AG04449 (cell line): ENCODE data around the gene ARF6.

Experiments
- CTCF ChIA-PET: fragments of 350-600 bp; formaldehyde crosslinking; extraction: SDS; loops from one replicate; lab custom pipeline; 2021; ENCODE audit warnings: antibody characterized with exemption; lab: Yijun Ruan, JAX
- POLR2A ChIA-PET: fragments of 400-600, 350-600 bp; formaldehyde crosslinking; extraction: SDS; loops from one replicate; lab custom pipeline; 2020; ENCODE audit warnings: antibody characterized with exemption, inconsistent platforms; lab: Yijun Ruan, JAX
- DNase-seq: peaks from one replicate; pipeline ENCODE4 v3.0.0-alpha.2; 2010; ENCODE audit warnings: low read depth, low spot score
- H3K4me3 ChIP-seq: 2 replicates; pipeline ENCODE4 v1.5.1; 2011; ENCODE audit warnings: low read depth, mild to moderate bottlenecking, control low read depth, low read length
- TF ChIP-seq, protein P1 (sequence below): IDR thresholded peaks from one replicate; pipeline ENCODE4 v1.5.1; 2011; ENCODE audit warnings: mild to moderate bottlenecking, moderate library complexity, low read length, control low read depth, inconsistent platforms; ENCODE audit not compliant: insufficient read depth; ENCODE audit errors: missing control alignments

The ARF6 gene

DNA sequence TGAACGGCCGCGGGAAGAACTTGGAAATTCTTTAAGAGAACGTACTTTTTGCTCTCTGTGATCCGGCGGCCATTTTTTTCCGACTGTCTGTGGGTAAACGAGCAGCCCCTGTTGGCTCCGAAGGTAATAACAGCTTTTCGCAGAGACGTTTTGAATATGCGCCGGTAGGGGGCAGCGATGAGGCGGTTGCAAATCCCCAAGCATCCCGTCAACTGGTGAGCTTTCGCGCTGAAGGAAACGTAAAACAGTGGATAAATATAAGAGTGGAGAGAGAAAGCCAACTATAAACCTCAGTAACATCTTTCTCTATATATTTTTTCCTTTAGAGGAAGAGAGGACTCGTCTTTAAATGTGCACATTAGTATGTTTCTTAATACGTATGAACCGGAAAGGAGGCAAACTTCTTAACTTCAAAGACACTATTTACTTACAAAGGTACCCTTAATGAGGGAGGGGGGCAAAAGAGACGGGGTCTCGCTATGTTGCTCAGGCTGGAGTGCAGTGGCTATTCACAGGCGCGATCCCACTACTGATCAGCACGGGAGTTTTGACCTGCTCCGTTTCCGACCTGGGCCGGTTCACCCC is 30.7 kb upstream of the ARF6 start:
- CTCF ChIA-PET: interaction anchor here (0.6 to 15.7 kb wide), 69 partner anchors 9 to 666 kb away, joined by 3 to 368 read pairs (median 5); partner anchors contain the start of genes ARF6, DMAC2L, L2HGDH and MGAT2
- TF ChIP-seq, protein P1, sequence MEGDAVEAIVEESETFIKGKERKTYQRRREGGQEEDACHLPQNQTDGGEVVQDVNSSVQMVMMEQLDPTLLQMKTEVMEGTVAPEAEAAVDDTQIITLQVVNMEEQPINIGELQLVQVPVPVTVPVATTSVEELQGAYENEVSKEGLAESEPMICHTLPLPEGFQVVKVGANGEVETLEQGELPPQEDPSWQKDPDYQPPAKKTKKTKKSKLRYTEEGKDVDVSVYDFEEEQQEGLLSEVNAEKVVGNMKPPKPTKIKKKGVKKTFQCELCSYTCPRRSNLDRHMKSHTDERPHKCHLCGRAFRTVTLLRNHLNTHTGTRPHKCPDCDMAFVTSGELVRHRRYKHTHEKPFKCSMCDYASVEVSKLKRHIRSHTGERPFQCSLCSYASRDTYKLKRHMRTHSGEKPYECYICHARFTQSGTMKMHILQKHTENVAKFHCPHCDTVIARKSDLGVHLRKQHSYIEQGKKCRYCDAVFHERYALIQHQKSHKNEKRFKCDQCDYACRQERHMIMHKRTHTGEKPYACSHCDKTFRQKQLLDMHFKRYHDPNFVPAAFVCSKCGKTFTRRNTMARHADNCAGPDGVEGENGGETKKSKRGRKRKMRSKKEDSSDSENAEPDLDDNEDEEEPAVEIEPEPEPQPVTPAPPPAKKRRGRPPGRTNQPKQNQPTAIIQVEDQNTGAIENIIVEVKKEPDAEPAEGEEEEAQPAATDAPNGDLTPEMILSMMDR: peak; percentile 99
- POLR2A ChIA-PET: interaction anchor here (0.8 to 3.4 kb wide), 14 partner anchors 8 to 369 kb away, joined by 3 to 25 read pairs (median 5); partner anchors contain the start of genes ARF6, NEMF and SOS2

DNA sequence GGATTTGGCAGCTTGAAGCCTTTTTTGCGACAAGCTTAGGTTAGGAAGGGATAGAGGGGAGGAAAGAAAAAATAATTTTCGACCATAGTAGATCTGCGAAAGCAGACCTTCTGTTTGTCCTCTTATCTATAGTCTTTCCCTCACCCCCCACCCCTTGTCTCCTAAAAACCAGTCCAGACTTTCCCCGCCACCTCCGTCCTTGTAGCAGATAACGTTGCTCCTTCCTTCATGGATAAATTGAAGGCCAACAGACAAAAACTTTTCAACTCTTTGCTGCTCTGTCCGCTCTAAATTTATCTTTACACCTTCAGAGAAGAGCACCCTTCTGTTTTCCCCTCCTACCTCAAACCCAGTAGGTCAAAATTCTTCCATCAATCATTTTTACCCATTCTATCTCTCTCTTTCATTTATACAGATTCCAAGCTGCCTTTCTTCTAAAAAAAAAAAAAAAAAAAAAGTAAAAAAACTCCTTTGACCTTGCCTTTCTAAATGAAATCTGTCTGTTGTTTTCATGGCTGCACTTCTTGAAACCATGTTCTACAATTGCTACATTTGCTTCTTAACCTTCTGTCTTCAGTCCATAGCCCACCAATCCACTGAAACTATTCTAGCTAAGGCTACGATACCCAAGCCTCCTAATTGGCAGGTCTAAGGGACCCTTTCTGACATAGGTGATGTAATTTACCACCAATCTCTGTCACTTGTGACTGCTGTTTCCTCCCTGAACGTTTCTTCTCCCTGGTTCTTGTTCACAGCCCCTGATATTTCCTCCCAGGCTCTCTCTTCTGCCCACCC is 29.2 kb upstream of the ARF6 start:
- CTCF ChIA-PET: interaction anchor here (0.7 to 15.7 kb wide), 29 partner anchors 9 to 251 kb away, joined by 3 to 368 read pairs (median 5); partner anchors contain the start of genes ARF6, NEMF and VCPKMT
- TF ChIP-seq, protein P1: no peak
- H3K4me3 ChIP-seq: peak overlapping the region; percentile 85
- POLR2A ChIA-PET: interaction anchor here (0.7 to 3.4 kb wide), 5 partner anchors 16 to 198 kb away, joined by 3 to 25 read pairs (median 17); partner anchors contain the start of gene ARF6
- no peak for DNase-seq

More for the DNA sequence above, 30.7 kb upstream of the ARF6 start:
- peak; percentile 45 for DNase-seq
- peak overlapping the region; percentile 64 for H3K4me3 ChIP-seq

DNA sequence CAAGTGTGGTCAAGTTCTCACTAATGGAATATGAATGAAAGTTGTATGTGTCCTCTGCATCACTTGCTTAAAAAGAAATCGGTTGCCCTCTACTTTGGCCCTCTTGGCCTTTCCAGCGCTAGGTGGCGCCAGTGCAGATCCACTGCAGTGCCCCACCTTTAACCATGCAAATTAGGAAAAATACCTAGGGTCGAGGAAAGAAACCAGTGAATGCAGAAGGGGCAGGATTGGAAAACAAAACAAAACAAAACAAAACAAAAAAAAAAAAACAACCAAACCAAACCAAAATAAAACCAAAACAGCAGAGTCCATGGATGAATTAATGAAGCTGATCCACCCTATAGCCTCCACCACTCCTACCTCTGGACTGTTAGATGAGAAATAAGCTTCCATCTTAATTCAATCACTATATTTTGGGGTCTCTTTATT is 27.4 kb upstream of the ARF6 start:
- no peak for DNase-seq
- TF ChIP-seq, protein P1: peak; percentile 88
- CTCF ChIA-PET: interaction anchor here (0.5 to 15.7 kb wide), 59 partner anchors 9 to 668 kb away, joined by 3 to 368 read pairs (median 5); partner anchors contain the start of genes ARF6, L2HGDH, NEMF and VCPKMT
- no peak overlapping the region for H3K4me3 ChIP-seq
- POLR2A ChIA-PET: no interaction called here

DNA sequence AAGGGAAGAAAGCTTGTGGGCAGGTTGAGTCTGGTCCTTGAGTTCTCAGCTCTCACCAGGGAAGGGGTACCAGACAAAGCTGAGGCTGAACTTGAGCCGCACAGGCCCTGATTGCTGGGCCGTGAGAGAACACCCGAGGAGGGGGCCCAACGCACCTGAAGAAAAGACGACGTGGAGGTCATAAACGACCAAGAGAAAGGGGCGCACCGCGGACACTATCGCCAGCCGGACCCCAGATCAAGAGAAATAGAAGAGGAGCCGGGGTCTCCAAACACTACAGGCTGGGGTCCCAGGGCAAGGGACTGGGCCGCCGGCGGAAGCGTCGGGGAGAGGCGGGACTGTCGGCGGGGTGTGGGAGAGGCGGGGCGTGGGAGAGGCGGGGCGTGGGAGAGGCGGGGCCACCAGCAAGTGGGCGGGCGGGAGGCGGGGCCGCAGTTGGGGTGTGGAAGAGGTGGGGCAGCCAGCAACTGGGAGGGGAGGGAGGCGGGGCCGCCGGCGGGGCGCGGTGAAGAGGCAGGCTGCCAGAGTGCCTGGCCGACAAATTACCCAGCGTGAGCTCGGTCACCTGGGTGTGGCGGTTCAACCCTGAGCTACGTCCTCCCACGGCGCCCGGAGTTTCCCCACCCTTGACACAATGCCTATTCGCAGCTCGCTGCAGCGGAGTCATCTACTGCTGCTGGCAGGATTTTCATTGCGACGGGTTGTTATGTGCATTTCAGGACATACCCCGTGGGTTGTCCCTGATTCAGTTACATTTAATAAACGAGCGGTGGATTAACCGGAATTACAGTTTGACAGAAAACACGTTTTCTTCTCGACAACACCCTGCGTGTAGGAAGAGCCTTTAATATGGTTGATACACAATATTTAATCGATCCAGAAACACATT is 24.8 kb upstream of the ARF6 start:
- DNase-seq: no peak
- POLR2A ChIA-PET: interaction anchor here (0.7 to 1.1 kb wide), 3 partner anchors 25 to 133 kb away, joined by 3 read pairs; partner anchors contain the start of gene ARF6
- peak overlapping the region; percentile 71 for H3K4me3 ChIP-seq
- CTCF ChIA-PET: interaction anchor here (0.6 to 15.7 kb wide), 13 partner anchors 12 to 394 kb away, joined by 3 to 368 read pairs (median 4); partner anchors contain the start of genes ARF6, NEMF and VCPKMT
- TF ChIP-seq, protein P1: no peak

- ChIA-PET POLR2A (interaction anchor here (1.0 kb wide), 1 partner anchor 24 kb away, joined by 3 read pairs; the partner anchor contains the start of gene ARF6), CTCF (interaction anchor here (0.8 to 15.7 kb wide), 8 partner anchors 11 to 244 kb away, joined by 3 to 368 read pairs (median 4); partner anchors contain the start of gene NEMF)
- peak overlapping the region; percentile 71 for H3K4me3 ChIP-seq
- no peak for DNase-seq
- TF ChIP-seq, protein P1: no peak
Measured at GRCh38 chr14:49868720-49869114, 24.2 kb upstream of the ARF6 start.
